ACHN (cell line): ENCODE data around the gene ADARB2.

Source experiments
- DNase-seq: peaks from one replicate; pipeline ENCODE4 v3.0.0-alpha.2; 2015
- in situ Hi-C: cut with HindIII; loops from 2 replicates; pipeline ENCODE4 v1.10.0; 2017; ENCODE audit warnings: low sequenced_read_pairs, low pct_ligation_motif_present, low pct_unique_long_range_greater_than_20kb

ADARB2 gene

GRCh38 chr10:1696106-1696505 lies 41.2 kb downstream of the ADARB2 start:
- no peak for DNase-seq
- in situ Hi-C loops, result no loop called here

DNA sequence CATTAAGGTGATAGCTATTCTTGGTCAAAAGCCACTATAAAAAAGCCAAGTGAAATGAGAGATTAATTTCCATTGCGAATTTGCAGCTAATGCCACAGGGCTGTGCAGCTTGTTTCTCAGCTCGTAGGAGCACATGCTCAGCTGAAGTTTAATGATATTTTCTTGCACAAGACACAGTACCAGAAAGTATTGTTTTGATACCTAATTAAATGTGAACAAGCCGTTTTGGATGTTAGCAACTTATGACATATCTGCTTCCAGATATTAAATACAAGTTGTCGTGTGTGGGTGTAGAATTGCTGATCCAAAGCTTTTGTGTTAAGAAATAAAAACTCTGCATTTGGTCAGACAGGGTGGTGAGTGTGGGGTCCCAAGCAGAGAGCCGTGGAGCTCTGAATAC lies 47.2 kb downstream of the ADARB2 start:
- DNase-seq, result no peak
- in situ Hi-C loops, result no loop called here

- no peak for DNase-seq
- in situ Hi-C loops, result no loop called here
These were observed 48.8 kb downstream of the ADARB2 start for GRCh38 chr10:1688531-1688930.

- DNase-seq, result no peak
- in situ Hi-C loops, result no loop called here
These were observed 49.6 kb downstream of the ADARB2 start for GRCh38 chr10:1687623-1688150.

- in situ Hi-C loops, result no loop called here
- no peak for DNase-seq
These were observed 50.1 kb downstream of the ADARB2 start for GRCh38 chr10:1687190-1687589.

GRCh38 chr10:1686491-1686749 lies 50.9 kb downstream of the ADARB2 start:
- DNase-seq, result no peak
- in situ Hi-C loops, result no loop called here

DNA sequence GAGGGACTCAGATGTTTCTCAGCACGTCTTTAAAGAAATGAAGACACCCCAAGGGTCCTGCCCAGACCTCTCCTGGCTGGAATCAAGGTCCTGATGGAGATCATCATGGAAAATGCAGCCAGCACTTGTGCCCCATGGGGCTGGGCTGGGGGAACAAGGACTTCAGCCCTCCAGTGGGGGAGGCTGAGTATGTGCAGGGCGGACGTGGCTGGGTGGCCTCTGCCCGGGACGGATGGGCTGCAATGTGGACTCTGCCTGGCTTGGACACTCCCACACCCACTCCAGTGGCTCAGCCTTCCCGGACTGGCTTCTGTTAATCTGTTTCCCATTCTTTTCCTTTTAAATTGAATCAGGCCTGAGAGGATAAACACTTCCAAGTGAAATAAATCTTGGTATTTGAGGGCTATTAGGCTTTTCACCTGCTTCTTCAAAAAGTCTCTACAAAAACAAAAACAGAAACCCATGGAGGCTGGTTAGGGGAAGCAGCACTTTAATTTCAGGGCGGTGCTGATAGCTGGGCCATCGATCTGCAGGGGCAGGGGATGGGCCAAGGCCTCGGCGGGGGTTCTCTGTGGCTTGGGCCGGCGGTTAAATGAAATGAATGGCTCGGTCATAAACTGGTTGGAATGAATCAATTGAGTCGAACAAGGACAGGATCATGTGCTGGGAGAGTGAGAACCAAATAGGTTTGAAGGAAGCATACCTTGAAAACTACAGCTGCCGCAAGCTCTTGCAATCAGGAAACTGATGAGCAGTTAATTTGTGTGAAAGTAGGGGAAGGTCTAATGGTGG lies 51.4 kb downstream of the ADARB2 start:
- in situ Hi-C loops, result no loop called here

DNA sequence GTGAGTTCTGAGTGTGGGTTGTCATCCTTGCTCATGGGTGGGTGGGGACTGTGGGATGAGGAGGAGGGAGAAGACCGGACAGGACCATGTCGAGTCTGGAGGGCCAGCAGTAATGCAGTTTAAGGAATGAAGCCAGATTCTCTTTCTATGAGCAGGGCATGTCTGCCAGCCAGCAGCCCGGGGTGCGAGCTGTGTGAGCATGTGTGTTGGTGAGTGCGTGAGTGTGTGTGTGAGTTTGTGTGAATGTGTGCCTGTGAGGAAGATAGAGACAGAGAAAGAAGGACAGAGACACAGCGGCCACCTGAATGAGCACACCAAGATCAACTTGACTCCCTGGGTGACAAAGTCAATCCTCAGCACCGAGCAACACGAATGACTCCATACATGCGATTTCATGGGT lies 52.3 kb downstream of the ADARB2 start:
- in situ Hi-C loops, result no loop called here
- DNase-seq, result no peak

More for the DNA sequence above, 51.4 kb downstream of the ADARB2 start:
- DNase-seq, result no peak

GRCh38 chr10:1683649-1684048 lies 53.7 kb downstream of the ADARB2 start:
- in situ Hi-C loops, result no loop called here
- DNase-seq, result no peak

DNA sequence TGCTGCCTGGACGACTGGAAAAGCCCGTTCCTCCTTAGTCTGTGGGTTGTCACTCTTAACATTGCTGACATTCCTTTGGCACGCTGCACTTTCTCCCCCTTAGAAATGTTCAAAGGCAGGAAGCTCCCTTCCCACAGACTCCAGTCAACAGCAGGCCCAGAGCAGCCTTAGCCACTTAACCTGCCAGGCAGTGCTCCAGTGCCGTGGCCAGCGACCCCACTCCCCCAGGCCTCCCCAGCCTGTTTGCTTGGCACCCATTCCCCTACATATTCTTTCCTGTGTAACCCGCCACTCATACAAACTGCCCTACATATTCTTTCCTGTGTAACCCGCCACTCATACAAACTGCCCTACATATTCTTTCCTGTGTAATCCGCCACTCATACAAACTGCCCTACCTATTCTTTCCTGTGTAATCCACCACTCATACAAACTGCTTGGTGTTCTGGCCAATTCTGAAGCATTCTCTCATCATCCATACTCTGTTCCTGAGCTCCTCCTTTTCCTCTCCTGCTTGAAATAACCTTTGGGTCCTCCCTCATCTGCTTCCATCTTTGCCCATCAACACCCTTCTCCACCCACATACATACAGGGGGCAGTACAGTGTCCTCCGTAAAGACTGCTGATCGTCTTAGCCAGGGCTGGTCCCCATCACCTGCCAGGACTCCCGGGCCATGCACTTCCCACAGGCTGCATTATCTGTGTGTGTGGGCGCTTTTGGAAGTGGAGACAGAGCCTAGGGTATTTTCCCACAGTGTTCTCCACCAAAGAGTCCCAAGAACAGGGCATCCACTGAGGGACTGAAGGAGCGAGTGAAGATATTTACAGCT lies 57.3 kb downstream of the ADARB2 start:
- no peak for DNase-seq

DNA sequence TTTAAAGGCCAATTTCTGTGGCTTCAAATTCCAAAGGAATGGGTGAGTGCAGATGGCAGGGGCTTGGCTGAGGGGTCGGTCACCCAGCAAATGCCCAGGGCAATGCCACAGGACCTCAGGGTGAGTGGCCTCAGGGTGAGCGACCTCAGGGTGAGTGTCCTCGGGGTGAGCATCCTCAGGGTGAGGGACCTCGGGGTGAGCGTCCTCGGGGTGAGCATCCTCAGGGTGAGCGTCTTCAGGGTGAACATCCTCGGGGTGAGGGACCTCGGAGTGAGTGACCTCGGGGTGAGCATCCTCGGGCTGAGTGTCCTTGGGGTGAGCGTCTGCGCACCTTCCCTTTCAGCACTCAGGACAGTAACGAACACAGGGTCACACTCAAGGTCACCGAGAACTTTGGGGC lies 59.2 kb downstream of the ADARB2 start:
- DNase-seq, result no peak

More for the DNA sequence above, 57.3 kb downstream of the ADARB2 start:
- in situ Hi-C loops, result no loop called here

GRCh38 chr10:1677307-1677939 lies 59.9 kb downstream of the ADARB2 start:
- in situ Hi-C loops, result no loop called here

More for the DNA sequence above, 59.2 kb downstream of the ADARB2 start:
- in situ Hi-C loops, result no loop called here

DNA sequence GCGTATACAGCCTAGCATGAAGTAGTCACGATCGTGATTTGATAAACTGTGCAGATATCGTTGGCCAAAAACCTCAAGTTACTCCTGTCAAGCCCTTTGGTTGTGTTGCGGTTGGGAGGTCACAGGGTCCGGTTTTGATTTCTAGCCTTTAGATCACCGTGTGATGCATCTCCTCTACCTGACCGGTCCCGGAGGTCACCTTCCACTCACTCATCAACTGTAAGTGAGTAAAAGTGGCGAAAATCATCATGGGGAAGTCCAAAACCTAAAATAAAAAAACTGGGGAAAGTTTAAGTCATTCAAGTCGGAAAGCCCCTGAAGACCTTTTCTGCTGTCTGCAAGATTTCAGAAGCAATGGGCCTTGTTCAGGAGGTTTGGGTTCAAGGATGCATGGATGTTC lies 62.8 kb downstream of the ADARB2 start:
- in situ Hi-C loops, result no loop called here
- no peak for DNase-seq

More at GRCh38 chr10:1677307-1677939, 59.9 kb downstream of the ADARB2 start:
- DNase-seq, result no peak

DNA sequence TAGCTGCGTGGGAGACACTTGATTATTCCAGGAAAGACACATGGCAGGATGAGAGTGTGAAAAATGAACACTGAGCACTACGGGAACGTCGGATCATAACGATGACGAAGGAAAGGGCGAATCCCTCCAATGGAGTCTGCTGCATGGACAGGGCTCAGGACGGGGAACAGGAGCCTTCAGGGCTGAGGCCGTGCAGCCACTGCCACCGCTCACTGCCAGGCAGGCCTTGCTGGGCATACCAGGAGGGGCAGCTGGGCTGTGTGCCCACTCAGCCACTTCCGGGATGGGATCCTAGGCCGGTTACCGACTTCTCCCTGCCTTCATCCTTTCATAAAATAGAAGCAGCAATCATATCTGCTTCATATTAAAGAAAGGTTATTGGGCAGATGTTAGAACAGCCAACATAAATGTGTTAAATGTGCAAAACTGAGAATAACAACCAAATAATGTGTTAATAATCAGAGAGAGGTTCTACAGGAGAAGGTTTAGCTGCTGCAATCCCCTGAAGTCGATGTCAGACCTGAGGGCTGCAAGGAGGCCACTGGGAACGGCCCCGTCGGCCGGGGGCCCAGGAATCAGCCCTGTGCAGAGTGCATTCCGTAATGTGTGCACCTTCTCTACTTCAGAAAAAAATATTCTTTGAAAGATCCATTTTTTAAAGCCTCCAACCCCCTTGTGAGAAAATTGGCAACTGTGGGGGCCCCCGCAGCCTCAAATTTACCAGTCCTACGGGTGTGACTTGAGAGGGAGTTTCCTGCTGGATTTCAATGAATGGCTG lies 63.6 kb downstream of the ADARB2 start:
- no peak for DNase-seq
- in situ Hi-C loops, result no loop called here

DNA sequence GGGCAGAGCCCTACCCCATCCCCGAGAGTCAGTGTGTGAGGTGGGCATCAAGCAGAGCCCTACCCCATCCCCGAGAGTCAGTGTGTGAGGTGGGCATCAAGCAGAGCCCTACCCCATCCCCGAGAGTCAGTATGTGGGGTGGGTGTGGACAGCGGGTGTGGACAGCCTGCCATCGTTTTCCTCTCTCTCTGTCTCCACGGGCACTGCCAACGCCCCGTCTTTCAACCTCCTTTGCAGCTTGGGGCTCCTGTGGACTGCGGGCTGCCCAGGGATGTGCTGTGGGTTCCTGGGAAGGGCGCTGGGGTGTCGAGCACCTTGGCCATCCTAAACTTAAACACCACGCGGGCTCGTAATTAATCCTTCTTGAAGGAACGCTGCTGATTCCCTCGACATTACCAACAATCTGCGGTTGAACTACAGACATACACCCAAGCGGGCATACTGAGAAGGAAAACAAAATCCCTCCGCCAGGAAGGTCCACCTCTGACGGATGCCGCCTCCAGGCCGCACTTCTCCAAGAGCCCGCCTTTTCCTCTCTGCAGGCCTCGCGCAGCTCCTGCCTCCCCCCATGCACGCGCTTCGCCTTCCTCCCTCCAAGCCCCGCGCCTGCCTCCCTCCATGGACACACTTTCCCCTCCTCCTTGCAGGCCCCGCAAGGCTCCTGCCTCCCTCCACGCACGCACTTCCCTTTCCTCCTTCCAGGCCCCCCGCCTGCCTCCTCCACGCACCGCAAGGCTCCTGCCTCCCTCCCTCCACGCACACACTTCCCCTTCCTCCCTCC lies 65.1 kb downstream of the ADARB2 start:
- in situ Hi-C loops, result no loop called here
- DNase-seq, result no peak

- DNase-seq, result no peak
- in situ Hi-C loops, result no loop called here
These were observed 65.8 kb downstream of the ADARB2 start for GRCh38 chr10:1671366-1672000.

DNA sequence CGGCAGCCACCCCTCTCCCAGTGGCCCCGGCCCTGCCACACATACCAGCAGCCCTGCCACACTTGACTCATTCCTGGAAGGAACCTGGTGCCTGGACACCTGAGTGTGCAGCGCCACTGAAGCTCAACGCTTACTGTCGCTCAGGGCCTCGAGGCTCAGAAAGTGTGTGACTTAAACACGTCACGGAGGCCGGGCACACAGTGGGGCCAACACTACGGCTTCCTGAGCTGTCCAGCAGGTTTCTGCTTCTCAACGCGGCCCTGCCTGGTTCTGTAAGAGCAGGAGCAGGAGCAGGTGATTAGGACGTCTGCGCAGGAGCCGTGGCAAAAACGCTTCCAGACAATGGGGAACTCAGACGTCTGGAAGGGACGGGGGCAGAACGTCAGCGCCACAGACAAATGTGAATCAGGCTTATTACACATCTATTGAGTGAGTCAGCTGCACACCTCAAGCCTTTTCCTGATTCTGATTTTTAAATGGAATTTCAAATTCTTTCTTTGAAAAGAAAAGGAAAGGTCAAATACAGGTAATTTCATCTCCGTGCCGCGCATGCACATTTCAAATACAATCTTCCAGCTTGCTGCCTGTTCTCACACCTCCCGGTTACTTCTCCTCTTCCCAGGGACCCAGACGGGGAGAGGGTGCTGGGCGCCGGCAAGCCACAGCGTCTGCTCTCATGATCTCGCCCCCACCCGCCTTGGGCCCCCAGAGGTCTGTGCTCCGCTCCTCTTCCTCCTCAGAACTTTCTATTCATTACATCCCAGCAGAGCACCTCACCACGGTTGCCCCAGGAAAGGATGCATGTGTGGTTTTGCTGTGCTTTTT lies 66.6 kb downstream of the ADARB2 start:
- DNase-seq, result no peak
- in situ Hi-C loops, result no loop called here
